HFF-Myc (cell line): ENCODE results near the gene ZNF436.
A peak's percentile ranks its signal among the peaks of the same experiment; 100 is the strongest.

Source experiments
- DNase-seq: peaks from one replicate; pipeline ENCODE4 v3.0.0-alpha.2; 2011; ENCODE audit warnings: low read depth; ENCODE audit errors: extremely low read depth
- H3K4me3 ChIP-seq: replicated peaks from 2 replicates; pipeline ENCODE4 v1.5.1; 2011; ENCODE audit warnings: low read depth, mild to moderate bottlenecking, control low read depth, low read length
- TF ChIP-seq, protein P1 (sequence below): IDR thresholded peaks from 2 replicates; pipeline ENCODE4 v1.5.1; 2012; ENCODE audit warnings: mild to moderate bottlenecking, low read depth, low read length, control low read depth; ENCODE audit errors: missing control alignments

Gene ZNF436

DNA sequence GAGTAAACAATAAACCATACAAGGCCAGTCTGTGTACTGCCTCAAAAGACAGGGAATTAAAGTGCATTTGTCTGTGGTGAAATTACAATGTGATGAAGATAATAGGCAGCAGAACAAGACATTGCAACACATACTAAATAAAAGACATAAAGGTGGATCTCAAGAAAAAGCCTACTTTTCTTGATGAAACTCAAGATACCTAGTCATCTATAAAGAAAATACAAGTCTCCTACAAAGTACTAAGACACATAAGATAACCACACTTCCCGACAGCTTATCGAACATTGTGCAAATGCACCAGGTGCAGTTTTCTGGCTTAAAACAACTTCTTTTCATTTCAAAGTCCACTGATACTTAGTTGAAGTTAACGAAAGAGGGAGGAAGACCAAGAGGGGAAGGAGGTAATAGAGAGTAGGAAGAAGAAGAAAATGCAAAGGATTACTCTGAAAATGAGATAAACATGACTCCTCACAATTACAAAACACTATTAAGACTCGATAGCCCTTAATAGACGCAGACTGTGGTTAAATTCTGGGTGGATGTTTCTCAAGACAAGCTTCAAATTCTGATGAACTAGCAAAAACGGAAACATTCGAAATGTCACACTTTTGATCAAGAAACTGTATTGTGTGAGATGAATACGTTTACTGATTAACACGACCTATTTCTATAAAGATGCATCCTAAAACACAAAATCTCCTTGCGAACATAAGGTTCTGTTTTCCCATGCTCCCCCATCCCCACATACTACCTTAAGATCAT, 27.5 kb downstream of the ZNF436 start:
- no peak for DNase-seq
- TF ChIP-seq, protein P1, sequence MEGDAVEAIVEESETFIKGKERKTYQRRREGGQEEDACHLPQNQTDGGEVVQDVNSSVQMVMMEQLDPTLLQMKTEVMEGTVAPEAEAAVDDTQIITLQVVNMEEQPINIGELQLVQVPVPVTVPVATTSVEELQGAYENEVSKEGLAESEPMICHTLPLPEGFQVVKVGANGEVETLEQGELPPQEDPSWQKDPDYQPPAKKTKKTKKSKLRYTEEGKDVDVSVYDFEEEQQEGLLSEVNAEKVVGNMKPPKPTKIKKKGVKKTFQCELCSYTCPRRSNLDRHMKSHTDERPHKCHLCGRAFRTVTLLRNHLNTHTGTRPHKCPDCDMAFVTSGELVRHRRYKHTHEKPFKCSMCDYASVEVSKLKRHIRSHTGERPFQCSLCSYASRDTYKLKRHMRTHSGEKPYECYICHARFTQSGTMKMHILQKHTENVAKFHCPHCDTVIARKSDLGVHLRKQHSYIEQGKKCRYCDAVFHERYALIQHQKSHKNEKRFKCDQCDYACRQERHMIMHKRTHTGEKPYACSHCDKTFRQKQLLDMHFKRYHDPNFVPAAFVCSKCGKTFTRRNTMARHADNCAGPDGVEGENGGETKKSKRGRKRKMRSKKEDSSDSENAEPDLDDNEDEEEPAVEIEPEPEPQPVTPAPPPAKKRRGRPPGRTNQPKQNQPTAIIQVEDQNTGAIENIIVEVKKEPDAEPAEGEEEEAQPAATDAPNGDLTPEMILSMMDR, result no peak
- H3K4me3 ChIP-seq, result peak overlapping the region; percentile 83

DNA sequence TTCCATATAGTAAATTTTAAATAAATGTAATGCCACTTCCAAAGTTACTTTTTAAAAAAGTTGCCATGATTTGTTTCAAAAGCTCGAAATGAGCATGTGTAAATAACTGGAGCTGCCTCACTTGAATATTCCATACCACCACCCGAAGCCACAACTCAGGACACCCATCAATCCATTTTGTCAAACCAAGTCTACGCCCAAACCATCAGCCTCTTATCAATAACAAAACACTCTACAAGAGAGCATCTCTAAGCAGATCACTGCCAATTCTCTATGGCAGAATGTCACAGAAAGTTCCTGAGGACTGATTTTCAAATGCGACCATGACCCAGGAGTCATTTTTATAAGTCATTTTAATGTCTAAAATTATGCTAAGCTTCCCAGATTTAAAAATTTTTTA, 30.0 kb downstream of the ZNF436 start:
- DNase-seq, result no peak
- TF ChIP-seq, protein P1, result no peak

GRCh38 chr1:23337869-23338268, 31.8 kb downstream of the ZNF436 start:
- H3K4me3 ChIP-seq, result no peak overlapping the region
- DNase-seq, result no peak
- TF ChIP-seq, protein P1, result no peak

More for the DNA sequence above, 30.0 kb downstream of the ZNF436 start:
- 0 out of 2 replicates have a peak overlapping the region, but pooled peaks have one; percentile 83 for H3K4me3 ChIP-seq

- DNase-seq, result no peak
- TF ChIP-seq, protein P1, result no peak
- H3K4me3 ChIP-seq, result no peak overlapping the region
Measured at GRCh38 chr1:23331713-23332112, 37.9 kb downstream of the ZNF436 start.

- no peak overlapping the region for H3K4me3 ChIP-seq
- TF ChIP-seq, protein P1, result no peak
- no peak for DNase-seq
Measured at GRCh38 chr1:23330846-23331245, 38.8 kb downstream of the ZNF436 start.

DNA sequence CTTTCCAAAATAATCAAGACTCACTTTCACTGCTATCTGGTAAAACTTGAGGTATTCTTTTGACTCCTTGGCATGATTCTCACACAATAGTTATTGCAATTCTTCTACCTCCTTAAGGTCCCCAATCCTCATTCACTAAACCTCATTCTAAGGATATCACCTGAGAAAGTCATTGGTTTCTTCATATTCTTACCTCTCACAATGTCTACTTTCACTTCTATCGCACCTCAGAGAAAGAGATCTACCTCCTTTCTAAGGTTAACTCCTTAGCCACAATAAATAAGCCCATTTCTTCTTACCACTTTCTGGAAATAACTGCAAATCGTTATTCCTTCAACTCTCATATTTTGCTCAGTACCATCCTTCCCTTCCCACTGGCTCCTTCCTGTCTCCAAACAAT, 44.2 kb downstream of the ZNF436 start:
- DNase-seq, result no peak
- H3K4me3 ChIP-seq, result no peak overlapping the region
- TF ChIP-seq, protein P1, result no peak
